SU-DHL-6 (cell line): ENCODE results near the gene CCDC127.
"Not testable (repeated sequence)": the region's sequence is repeated elsewhere in the genome, so short reads cannot be mapped to it uniquely, and the experiment has no call there.

Source experiments
- H2AFZ ChIP-seq: fragments of 200-600 bp; sonication (generic); 2 replicates; pipeline ENCODE4 v1.6.1; 2014; ENCODE audit warnings: low read depth, mild to moderate bottlenecking, moderate library complexity, mixed read lengths, antibody characterized with exemption, low read length; ENCODE audit not compliant: severe bottlenecking
- H3F3A ChIP-seq: fragments of 200-600 bp; shearing (Covaris generic); 2 replicates; pipeline ENCODE4 v1.6.0; 2016; ENCODE audit warnings: antibody characterized with exemption, mild to moderate bottlenecking; ENCODE audit not compliant: insufficient read depth
- H3K27ac ChIP-seq: fragments of 200-600 bp; sonication (generic); 2 replicates; pipeline ENCODE4 v1.5.1; 2016; ENCODE audit warnings: low read depth, mild to moderate bottlenecking, low read length, moderate library complexity, mixed read lengths
- H3K27me3 ChIP-seq: fragments of 200-600 bp; sonication (generic), shearing (Covaris generic); 2 replicates; pipeline ENCODE4 v1.6.0; 2014; ENCODE audit warnings: mild to moderate bottlenecking, low read length
- H3K36me3 ChIP-seq: fragments of 200-600 bp; sonication (generic); 2 replicates; pipeline ENCODE4 v1.6.1; 2014; ENCODE audit warnings: mild to moderate bottlenecking, low read length, mixed read lengths
- H3K4me2 ChIP-seq: fragments of 300-600, 200-600 bp; shearing (Covaris generic), sonication (generic); 2 replicates; pipeline ENCODE4 v1.6.0; 2014; ENCODE audit warnings: low read length, low read depth, mild to moderate bottlenecking; ENCODE audit not compliant: poor library complexity, severe bottlenecking
- H3K4me3 ChIP-seq: fragments of 200-600 bp; sonication (generic); 2 replicates; pipeline ENCODE4 v1.5.1; 2014; ENCODE audit warnings: antibody characterized with exemption, low read length, mild to moderate bottlenecking, mixed read lengths; ENCODE audit not compliant: insufficient read depth, poor library complexity, severe bottlenecking
- H3K79me2 ChIP-seq: fragments of 200-600 bp; sonication (generic); 2 replicates; pipeline ENCODE4 v1.6.1; 2014; ENCODE audit warnings: mild to moderate bottlenecking, low read length, moderate library complexity; ENCODE audit not compliant: insufficient read depth
- H3K9ac ChIP-seq: fragments of 200-600 bp; sonication (generic); 2 replicates; pipeline ENCODE4 v1.7.0; 2014; ENCODE audit warnings: mild to moderate bottlenecking, low read length
- H3K9me2 ChIP-seq: fragments of 200-600 bp; sonication (generic); replicated peaks from 2 replicates; pipeline ENCODE4 v1.6.1; 2014; ENCODE audit warnings: low read length; ENCODE audit not compliant: insufficient read depth
- H3K9me3 ChIP-seq: fragments of 200-600 bp; sonication (generic); 2 replicates; pipeline ENCODE4 v1.6.1; 2014; ENCODE audit warnings: low read length, mixed read lengths; ENCODE audit not compliant: insufficient read depth
- H4K20me1 ChIP-seq: fragments of 200-600 bp; sonication (generic); 2 replicates; pipeline ENCODE4 v1.6.1; 2014; ENCODE audit warnings: low read depth, mild to moderate bottlenecking, antibody characterized with exemption, low read length, moderate library complexity, mixed read lengths
- EZH2phosphoT487 ChIP-seq: fragments of 200-600 bp; sonication (generic), shearing (Covaris generic); conservative IDR thresholded peaks from 2 replicates; pipeline ENCODE4 v1.6.1; 2018; ENCODE audit warnings: mild to moderate bottlenecking, antibody characterized with exemption, low read length, moderate library complexity, mixed read lengths
- TF ChIP-seq, protein P1 (sequence below): fragments of 200-600 bp; sonication (generic); IDR thresholded peaks from one replicate; pipeline ENCODE4 v1.5.1; 2017; ENCODE audit warnings: antibody characterized with exemption, mild to moderate bottlenecking, low read length, moderate library complexity; ENCODE audit not compliant: insufficient read depth, poor library complexity, severe bottlenecking

The CCDC127 gene, protein sequence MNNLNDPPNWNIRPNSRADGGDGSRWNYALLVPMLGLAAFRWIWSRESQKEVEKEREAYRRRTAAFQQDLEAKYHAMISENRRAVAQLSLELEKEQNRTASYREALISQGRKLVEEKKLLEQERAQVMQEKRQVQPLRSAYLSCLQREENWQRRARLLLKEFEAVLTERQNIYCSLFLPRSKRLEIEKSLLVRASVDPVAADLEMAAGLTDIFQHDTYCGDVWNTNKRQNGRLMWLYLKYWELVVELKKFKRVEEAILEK

DNA sequence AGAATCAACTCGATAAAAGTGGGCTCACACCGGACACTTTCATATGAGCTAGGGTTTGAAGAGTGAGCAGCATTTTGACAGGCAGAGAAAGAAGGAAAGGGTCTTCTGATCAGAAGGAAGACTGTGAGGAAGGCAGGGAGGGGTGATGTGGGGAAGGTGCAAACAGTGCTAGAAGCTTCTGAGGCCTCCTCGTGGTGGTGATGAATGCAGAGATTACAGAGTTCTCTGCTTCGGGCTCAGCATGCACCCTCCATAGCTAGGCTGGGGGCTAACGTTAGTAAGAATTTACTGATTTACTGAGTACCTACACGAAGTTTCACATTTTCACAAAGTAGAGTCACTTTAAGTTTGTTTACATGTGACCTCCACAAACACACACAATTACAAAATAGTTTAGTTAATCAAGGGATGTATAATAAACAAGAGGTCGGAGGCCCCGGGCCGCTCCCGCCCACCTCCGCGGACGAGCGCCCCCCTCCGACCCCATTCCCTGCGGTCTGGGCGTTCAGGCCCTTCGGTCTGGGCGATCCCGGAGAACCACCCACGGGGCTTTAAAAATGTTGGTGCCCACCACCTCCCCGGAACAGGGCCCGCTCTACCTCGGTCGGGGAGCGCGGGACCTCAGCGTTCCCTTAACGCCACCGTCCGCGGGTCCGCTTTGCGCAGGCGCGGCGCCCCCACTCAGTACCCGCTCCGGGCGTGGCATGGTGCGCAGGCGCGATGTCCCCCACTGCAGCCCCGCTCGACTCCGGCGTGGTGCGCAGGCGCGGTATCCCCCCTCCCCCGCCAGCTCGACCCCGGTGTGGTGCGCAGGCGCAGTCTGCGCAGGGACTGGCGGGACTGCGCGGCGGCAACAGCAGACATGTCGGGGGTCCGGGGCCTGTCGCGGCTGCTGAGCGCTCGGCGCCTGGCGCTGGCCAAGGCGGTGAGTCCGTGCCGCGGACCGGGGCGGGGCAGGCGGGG, at the start of gene CCDC127, which contains the start of gene SDHA:
CCDC127 (minus strand) TSS at position 660 of the 963 bp plus-strand sequence. CDS start 1,304 bp downstream, outside the sequence.
SDHA (plus strand) TSS at position 827 of the 963 bp plus-strand sequence; CDS start at position 863, 36 bp downstream.
- H2AFZ ChIP-seq = peak within 1 kb of the TSS; percentile 88
- H3K4me3 ChIP-seq = peak within 1 kb of the TSS; percentile 100
- H3K79me2 ChIP-seq = peaks cover 71% of the 10 kb centered on the region
- H3K9ac ChIP-seq = peak within 1 kb of the TSS; percentile 99
- peaks cover 16% of the 10 kb centered on the region; the same call in 1 of the 2 replicates for H4K20me1 ChIP-seq
- H3K9me3 ChIP-seq, H3K36me3 ChIP-seq, H3K27me3 ChIP-seq, H3F3A ChIP-seq, H3K9me2 ChIP-seq: not testable (repeated sequence)
- peak within 1 kb of the TSS; percentile 72 for H3K4me2 ChIP-seq
- peak within 1 kb of the TSS; percentile 69 for H3K27ac ChIP-seq
- TF ChIP-seq, protein P1, sequence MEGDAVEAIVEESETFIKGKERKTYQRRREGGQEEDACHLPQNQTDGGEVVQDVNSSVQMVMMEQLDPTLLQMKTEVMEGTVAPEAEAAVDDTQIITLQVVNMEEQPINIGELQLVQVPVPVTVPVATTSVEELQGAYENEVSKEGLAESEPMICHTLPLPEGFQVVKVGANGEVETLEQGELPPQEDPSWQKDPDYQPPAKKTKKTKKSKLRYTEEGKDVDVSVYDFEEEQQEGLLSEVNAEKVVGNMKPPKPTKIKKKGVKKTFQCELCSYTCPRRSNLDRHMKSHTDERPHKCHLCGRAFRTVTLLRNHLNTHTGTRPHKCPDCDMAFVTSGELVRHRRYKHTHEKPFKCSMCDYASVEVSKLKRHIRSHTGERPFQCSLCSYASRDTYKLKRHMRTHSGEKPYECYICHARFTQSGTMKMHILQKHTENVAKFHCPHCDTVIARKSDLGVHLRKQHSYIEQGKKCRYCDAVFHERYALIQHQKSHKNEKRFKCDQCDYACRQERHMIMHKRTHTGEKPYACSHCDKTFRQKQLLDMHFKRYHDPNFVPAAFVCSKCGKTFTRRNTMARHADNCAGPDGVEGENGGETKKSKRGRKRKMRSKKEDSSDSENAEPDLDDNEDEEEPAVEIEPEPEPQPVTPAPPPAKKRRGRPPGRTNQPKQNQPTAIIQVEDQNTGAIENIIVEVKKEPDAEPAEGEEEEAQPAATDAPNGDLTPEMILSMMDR = peak; percentile 50

DNA sequence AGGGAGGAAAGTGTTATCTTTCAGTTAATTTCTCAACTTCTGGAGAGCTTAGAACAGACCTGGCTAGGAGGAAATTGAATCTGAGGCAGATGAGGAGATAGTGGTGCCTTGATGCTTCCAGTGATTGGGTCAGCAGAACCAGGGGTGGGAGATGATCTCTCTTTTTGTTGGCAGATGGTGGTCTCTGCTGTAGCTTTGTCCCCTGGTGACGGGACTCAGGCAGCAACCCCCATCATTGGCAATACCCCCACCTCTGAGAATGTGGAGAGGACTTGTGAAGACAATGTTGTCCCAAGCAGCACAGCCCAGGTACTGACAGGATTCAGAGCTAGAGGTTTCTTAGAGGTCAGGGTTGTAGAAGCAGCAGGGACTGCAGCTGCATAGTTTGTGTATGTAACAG, 49.8 kb upstream of the CCDC127 start:
- H4K20me1 ChIP-seq = no peaks in the 10 kb centered on the region
- peaks cover 5% of the 10 kb centered on the region for H3K79me2 ChIP-seq
- H3F3A ChIP-seq = peaks cover 12% of the 10 kb centered on the region
- H3K27me3 ChIP-seq = no peaks in the 10 kb centered on the region
- no peak for TF ChIP-seq EZH2phosphoT487
- TF ChIP-seq, protein P1 = no peak
- no peaks in the 10 kb centered on the region for H3K9me3 ChIP-seq
- H3K9ac ChIP-seq = no peak overlapping the region
- no peak overlapping the region for H3K27ac ChIP-seq
- no peaks in the 10 kb centered on the region; the same call in 1 of the 2 replicates for H3K36me3 ChIP-seq
- no peaks in the 10 kb centered on the region for H3K9me2 ChIP-seq
- no peak overlapping the region for H3K4me3 ChIP-seq
- no peak overlapping the region for H2AFZ ChIP-seq
- H3K4me2 ChIP-seq = no peak overlapping the region

DNA sequence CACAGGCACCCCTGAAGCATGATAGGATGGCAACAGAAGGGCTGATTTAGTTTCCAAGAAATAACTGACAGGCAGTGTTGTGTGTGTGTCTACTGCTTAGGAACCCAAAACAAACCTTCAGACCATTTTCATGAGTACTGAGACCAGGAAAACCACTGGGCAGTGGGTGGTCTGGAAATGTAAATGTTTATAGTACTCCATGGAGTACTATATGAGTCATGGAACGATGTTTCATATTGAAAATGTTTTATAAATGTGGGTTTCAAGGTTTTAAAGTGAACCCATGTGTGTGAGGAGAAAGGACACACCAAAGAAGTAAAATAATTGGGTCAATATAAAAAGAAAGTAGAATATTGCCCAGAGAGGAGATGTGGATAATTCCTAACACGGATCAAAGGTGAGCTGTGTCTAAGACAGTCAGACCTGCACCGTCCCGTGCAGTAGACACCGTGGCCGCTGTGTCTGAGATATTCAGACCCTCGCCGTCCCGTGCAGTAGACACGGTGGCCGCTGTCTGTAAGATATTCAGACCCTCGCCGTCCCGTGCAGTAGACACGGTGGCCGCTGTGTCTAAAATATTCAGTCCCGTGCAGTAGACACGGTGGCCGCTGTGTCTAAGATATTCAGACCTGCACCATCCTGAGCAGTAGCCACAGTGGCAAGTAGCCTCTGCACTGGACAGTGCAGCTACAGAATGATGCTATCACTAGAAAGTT, 48.5 kb upstream of the CCDC127 start:
- H2AFZ ChIP-seq, H3K9me3 ChIP-seq, H3K4me3 ChIP-seq, H3K4me2 ChIP-seq, H4K20me1 ChIP-seq, H3K27me3 ChIP-seq, H3K9ac ChIP-seq, H3K36me3 ChIP-seq, H3K9me2 ChIP-seq, H3K27ac ChIP-seq, H3K79me2 ChIP-seq: not testable (repeated sequence)
- peaks cover 12% of the 10 kb centered on the region for H3F3A ChIP-seq
